Measurements from ENCODE around the gene MARVELD1. TPM values are rescaled to one million over a fixed set of nuclear protein-coding genes. Genes with fewer than 3 reads are reported as not detected.

MARVELD1 gene
- total and polyA plus RNA-seq, 2 experiments from 2014 or later, result 29.5 to 53.1 TPM

GRCh38 chr10:97714401-97715258 is 1.1 kb downstream of the MARVELD1 start:
- peak overlapping the region; percentile 87 for H3K4me2 ChIP-seq
- 3% methylated on average over 43 of the region's 74 CpGs for WGBS (ENCODE audit: low lambda C conversion rate, missing lambda C conversion rate)
- H4K20me1 ChIP-seq (ENCODE audit: insufficient read depth, poor library complexity, severe bottlenecking), result no peaks in the 10 kb centered on the region
- H3K9me2 ChIP-seq (replicated peaks; ENCODE audit: insufficient read depth), result no peaks in the 10 kb centered on the region
- H3K9me3 ChIP-seq (ENCODE audit: low read depth), result no peaks in the 10 kb centered on the region
- H3K27ac ChIP-seq, result peak overlapping the region; percentile 97
- DNase-seq (ENCODE audit: low spot score), result peak; percentile 87
- TF ChIP-seq EZH2 (IDR thresholded peaks at IDR 0.05; ENCODE audit: borderline replicate concordance), result no peak
- TF ChIP-seq CTCF (IDR thresholded peaks at IDR 0.05; ENCODE audit: poor library complexity), result no peak
- no peak for TF ChIP-seq EZH2phosphoT487 (IDR thresholded peaks at IDR 0.05; ENCODE audit: low read depth, severe bottlenecking, unreplicated experiment)
- no peaks in the 10 kb centered on the region for H3K36me3 ChIP-seq (replicated peaks; ENCODE audit: insufficient read depth, low read depth)
- H3K4me1 ChIP-seq (ENCODE audit: insufficient read depth), result peaks cover 41% of the 10 kb centered on the region
- no peaks in the 10 kb centered on the region for H3K27me3 ChIP-seq
- peak overlapping the region; percentile 76 for H3K4me3 ChIP-seq
- H2AFZ ChIP-seq, result peak overlapping the region; percentile 64
- peaks cover 28% of the 10 kb centered on the region for H3K79me2 ChIP-seq

- Histone ChIP-seq H3K79me2 (peaks cover 28% of the 10 kb centered on the region), H4K20me1 (ENCODE audit: insufficient read depth, poor library complexity, severe bottlenecking) (no peaks in the 10 kb centered on the region), H3K4me1 (ENCODE audit: insufficient read depth) (peaks cover 41% of the 10 kb centered on the region), H3K9me2 (replicated peaks; ENCODE audit: insufficient read depth) (no peaks in the 10 kb centered on the region), H3K9me3 (ENCODE audit: low read depth) (no peaks in the 10 kb centered on the region), H3K27ac (peak overlapping the region; percentile 97), H3K36me3 (replicated peaks; ENCODE audit: insufficient read depth, low read depth) (no peaks in the 10 kb centered on the region), H2AFZ (peak overlapping the region; percentile 64), H3K4me2 (peak overlapping the region; percentile 87), H3K27me3 (no peaks in the 10 kb centered on the region), H3K4me3 (peak overlapping the region; percentile 33)
- WGBS (ENCODE audit: low lambda C conversion rate, missing lambda C conversion rate), result 51% methylated on average over 8 of the region's 8 CpGs
- TF ChIP-seq CTCF (IDR thresholded peaks at IDR 0.05; ENCODE audit: poor library complexity), result no peak
- DNase-seq (ENCODE audit: low spot score), result no peak
Observed at GRCh38 chr10:97715259-97715874, 1.8 kb downstream of the MARVELD1 start.

- Histone ChIP-seq H3K36me3 (replicated peaks; ENCODE audit: insufficient read depth, low read depth) (no peaks in the 10 kb centered on the region), H3K4me3 (no peak overlapping the region), H3K4me2 (no peak overlapping the region), H3K27ac (peak overlapping the region; percentile 57), H3K27me3 (no peaks in the 10 kb centered on the region), H2AFZ (no peak overlapping the region), H3K9me2 (replicated peaks; ENCODE audit: insufficient read depth) (no peaks in the 10 kb centered on the region), H4K20me1 (ENCODE audit: insufficient read depth, poor library complexity, severe bottlenecking) (no peaks in the 10 kb centered on the region), H3K79me2 (peaks cover 28% of the 10 kb centered on the region), H3K4me1 (ENCODE audit: insufficient read depth) (peaks cover 41% of the 10 kb centered on the region), H3K9me3 (ENCODE audit: low read depth) (no peaks in the 10 kb centered on the region)
- DNase-seq (ENCODE audit: low spot score), result no peak
- TF ChIP-seq EZH2 (IDR thresholded peaks at IDR 0.05; ENCODE audit: borderline replicate concordance) (no peak), CTCF (IDR thresholded peaks at IDR 0.05; ENCODE audit: poor library complexity) (no peak), EZH2phosphoT487 (IDR thresholded peaks at IDR 0.05; ENCODE audit: low read depth, severe bottlenecking, unreplicated experiment) (no peak)
- 93% methylated on average over 7 of the region's 7 CpGs for WGBS (ENCODE audit: low lambda C conversion rate, missing lambda C conversion rate)
Observed at GRCh38 chr10:97717627-97718026, 4.1 kb downstream of the MARVELD1 start.

Measured in hepatocyte (in vitro differentiated cells).